Body of pancreas (tissue), 4 donors: ENCODE results near the gene LTV1.

Experiments used
- CTCF ChIP-seq, 7 experiments: fragments of 450-650 bp in 4 of 7; fragments of 200-600 bp in 3 of 7; sonication (generic) in 3 of 7; IDR thresholded peaks; one replicate each; pipeline ENCODE4 v1.5.1; 2016 to 2019; ENCODE audit warnings: antibody characterized with exemption in 7 of 7
- POLR2A ChIP-seq, 3 donors: fragments of 450-650 bp; IDR thresholded peaks; one replicate each; pipeline ENCODE4 v1.6.1; 2016; ENCODE audit warnings: antibody characterized with exemption in 3 of 3, mild to moderate bottlenecking in 2 of 3

- TF ChIP-seq CTCF (IDR thresholded peaks at IDR 0.05) (no peak), POLR2A (IDR thresholded peaks at IDR 0.05) (no peak)
These were observed 40.1 kb upstream of the LTV1 start for GRCh38 chr6:143802833-143803565.
